ENCODE results near the gene ADIPOQ. TPM values are rescaled to one million over a fixed set of nuclear protein-coding genes. Genes with fewer than 3 reads are reported as not detected.

Gene ADIPOQ
- total and polyA plus RNA-seq, 2 of the 13 experiments (the other 11 are each of a cell fraction or from before 2014, with no cell fraction given), result not detected

GRCh38 chr3:186806089-186807055 lies 36.1 kb upstream of the ADIPOQ start, which contains the start of gene RFC4 (continued):
- TF ChIP-seq NFKBIZ (CRISPR knock-in tag; IDR thresholded peaks at IDR 0.05), result no peak
- TF ChIP-seq ATF2 (CRISPR knock-in tag; IDR thresholded peaks at IDR 0.05), result peak; percentile 91; the same call in 1 of the 2 replicates
- no peak for TF ChIP-seq TAF15 (IDR thresholded peaks at IDR 0.05; ENCODE audit: low read depth, low read length, poor library complexity, severe bottlenecking)
- TF ChIP-seq CBX1 (IDR thresholded peaks at IDR 0.05; ENCODE audit: low read depth), result no peak
- peak; percentile 25; the same call in 1 of the 2 replicates for TF ChIP-seq RAD21 (CRISPR knock-in tag; IDR thresholded peaks at IDR 0.05)
- TF ChIP-seq CREM (IDR thresholded peaks at IDR 0.05), result peak; percentile 96
- TF ChIP-seq CREM (CRISPR knock-in tag; IDR thresholded peaks at IDR 0.05), result peak; percentile 76
- TF ChIP-seq ZNF432 (CRISPR knock-in tag; IDR thresholded peaks at IDR 0.05; ENCODE audit: borderline replicate concordance), result no peak
- TF ChIP-seq KLF12 (CRISPR knock-in tag; IDR thresholded peaks at IDR 0.05; ENCODE audit: borderline replicate concordance), result no peak; the same call in 1 of the 2 replicates
- TF ChIP-seq ZNF136 (CRISPR knock-in tag; IDR thresholded peaks at IDR 0.05; ENCODE audit: low read depth), result no peak
- peak; percentile 89 for TF ChIP-seq PHF20 (CRISPR knock-in tag; IDR thresholded peaks at IDR 0.05)
- TF ChIP-seq ZKSCAN5 (CRISPR knock-in tag; IDR thresholded peaks at IDR 0.05), result no peak; the same call in 1 of the 2 replicates
- peak; percentile 94; the same call in 1 of the 2 replicates for TF ChIP-seq SPEN (CRISPR knock-in tag; IDR thresholded peaks at IDR 0.05; ENCODE audit: low read depth)
- no peak for TF ChIP-seq TCF12 (IDR thresholded peaks at IDR 0.05)
- peak; percentile 83; the same call in 1 of the 2 replicates for TF ChIP-seq TCF12 (CRISPR knock-in tag; IDR thresholded peaks at IDR 0.05)
- peak; percentile 71; the same call in 1 of the 2 replicates for TF ChIP-seq BCL3 (CRISPR knock-in tag; IDR thresholded peaks at IDR 0.05)
- TF ChIP-seq ZNF20 (CRISPR knock-in tag; IDR thresholded peaks at IDR 0.05), result peak; percentile 73; the same call in 1 of the 2 replicates
- TF ChIP-seq PRDM15 (CRISPR knock-in tag; IDR thresholded peaks at IDR 0.05), result no peak
- no peak for TF ChIP-seq SOX13 (IDR thresholded peaks at IDR 0.05)
- TF ChIP-seq SOX13 (CRISPR knock-in tag; conservative IDR thresholded peaks at IDR 0.05 in 1 of 2, IDR thresholded peaks at IDR 0.05 in 1 of 2), result peak in 1 of 2 experiments; percentile 44; a peak in 2 of 4 replicates
- TF ChIP-seq THYN1 (CRISPR knock-in tag; IDR thresholded peaks at IDR 0.05; ENCODE audit: borderline replicate concordance, low read depth), result no peak
- TF ChIP-seq SIN3B (IDR thresholded peaks at IDR 0.05; ENCODE audit: low read length), result peak; percentile 82
- TF ChIP-seq ZNF737 (CRISPR knock-in tag; IDR thresholded peaks at IDR 0.05; ENCODE audit: borderline replicate concordance), result no peak
